ENCODE results near the gene FAM171A1.

- TF ChIP-seq CTCF (IDR thresholded peaks at IDR 0.05) (no peak), POLR2AphosphoS5 (IDR thresholded peaks at IDR 0.05) (no peak), POLR2A (IDR thresholded peaks at IDR 0.05) (no peak)
Measured at GRCh38 chr10:15279236-15279635, 91.9 kb downstream of the FAM171A1 start.
